HT1080 (cell line): Measurements from ENCODE around the gene LBHD2. TPM values are rescaled to one million over a fixed set of nuclear protein-coding genes. Genes with fewer than 3 reads are reported as not detected.

Experiments
- DNase-seq: peaks from one replicate; pipeline ENCODE4 v3.0.0-alpha.2; 2015; ENCODE audit warnings: low read depth
- total RNA-seq: library from RNA; depleted of rRNA; stranded (reverse); fragments of >200 nt; shearing (Covaris generic); gene quantifications from 2 replicates; pipeline ENCODE4 v1.2.3, GENCODE V29; 2014

The LBHD2 gene
- total RNA-seq, 1 experiment from 2014 or later: not detected

DNA sequence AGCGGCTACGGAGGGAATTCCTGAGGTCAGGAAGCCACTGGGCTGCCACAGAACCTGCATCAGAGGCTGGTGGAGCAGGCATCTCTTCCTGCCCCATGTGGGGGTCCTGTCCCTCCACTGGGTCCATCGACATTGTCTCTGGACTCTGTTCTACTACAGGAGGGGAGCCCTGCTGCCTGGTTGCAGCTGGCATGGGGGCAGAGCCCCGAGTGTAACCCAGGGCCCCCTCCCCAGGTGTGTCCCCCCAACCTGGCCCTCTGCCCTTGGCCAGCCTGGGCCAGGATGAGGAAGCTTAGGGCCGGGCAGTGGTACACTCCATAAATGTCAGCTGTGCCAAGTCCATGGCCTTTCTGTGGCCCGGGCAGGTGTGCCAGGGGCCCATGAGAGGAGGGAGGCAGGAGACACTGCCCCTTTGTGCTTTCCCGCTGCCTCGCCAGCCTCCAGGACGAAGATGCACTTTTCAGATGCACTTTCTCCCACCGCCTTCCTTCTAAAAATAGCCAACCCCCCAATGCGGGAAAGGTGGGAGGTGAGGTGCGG is 6.5 kb downstream of the LBHD2 start:
- no peak for DNase-seq

DNA sequence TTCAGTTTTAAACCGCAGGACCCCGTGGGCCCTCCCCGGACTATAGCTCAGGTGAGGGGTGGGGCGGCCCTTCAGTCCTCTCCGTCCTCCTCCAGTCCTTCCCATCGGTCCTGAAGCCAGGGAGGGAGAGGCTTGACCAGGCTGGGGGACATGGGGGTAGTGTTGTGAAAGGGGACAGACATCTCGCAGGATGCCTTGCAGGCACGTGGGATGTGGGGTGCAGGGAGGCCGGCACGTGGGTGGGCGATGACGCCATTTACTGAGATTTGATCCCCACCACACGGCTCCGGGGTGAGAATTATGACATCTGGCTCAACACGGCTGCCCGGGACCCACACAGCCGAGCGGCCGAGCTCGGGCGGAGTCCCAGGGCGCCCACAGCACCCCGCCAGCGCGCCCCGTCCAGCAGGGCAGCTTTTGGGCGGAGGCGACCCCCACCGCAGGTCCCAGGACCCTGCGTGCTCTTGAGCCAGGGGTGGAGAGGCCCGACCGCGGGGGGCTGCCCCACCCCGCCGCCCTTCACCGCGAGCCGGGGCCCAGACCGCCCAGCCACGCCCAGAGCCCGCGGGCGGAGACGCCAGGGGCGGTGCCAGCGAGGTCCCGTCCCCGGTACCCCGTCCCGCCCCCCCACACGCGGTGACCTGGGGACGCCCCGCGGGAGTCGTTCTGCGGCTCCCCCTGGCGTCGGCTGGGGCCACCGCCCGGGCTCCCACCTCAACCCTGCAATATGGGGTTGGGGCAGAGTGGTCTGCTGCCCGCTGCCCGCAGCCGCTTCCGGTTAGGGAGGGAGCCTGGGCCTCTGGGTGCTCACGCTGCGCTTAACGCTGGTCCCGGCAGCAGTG is 7.3 kb downstream of the LBHD2 start:
- DNase-seq: peak; percentile 24

DNA sequence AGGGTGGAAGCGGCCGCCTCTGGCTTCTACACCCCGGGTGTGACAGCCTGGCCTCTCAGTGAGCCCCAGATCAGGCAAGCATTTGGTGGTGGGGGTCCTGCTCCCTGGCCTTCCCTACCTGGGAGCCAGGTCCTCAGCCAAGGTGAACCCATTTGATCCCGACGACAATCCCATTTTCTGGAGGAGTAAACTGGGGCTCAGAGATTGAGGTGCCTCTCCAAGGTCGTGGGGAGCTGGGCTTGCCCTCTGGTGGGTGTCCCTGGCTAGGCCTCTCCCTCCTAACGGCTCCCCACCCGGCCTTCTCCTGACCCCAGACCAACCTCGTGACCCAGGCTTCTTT is 7.8 kb downstream of the LBHD2 start:
- no peak for DNase-seq

GRCh38 chr14:103093856-103094405 is 9.9 kb downstream of the LBHD2 start:
- DNase-seq: no peak

GRCh38 chr14:103094406-103095209 is 10.6 kb downstream of the LBHD2 start, which contains the start of gene EXOC3L4:
EXOC3L4 (plus strand) TSS chr14:103094725; CDS start chr14:103100220, 5,495 bp downstream.
- DNase-seq: no peak

GRCh38 chr14:103095210-103095778 is 11.3 kb downstream of the LBHD2 start:
- DNase-seq: no peak

DNA sequence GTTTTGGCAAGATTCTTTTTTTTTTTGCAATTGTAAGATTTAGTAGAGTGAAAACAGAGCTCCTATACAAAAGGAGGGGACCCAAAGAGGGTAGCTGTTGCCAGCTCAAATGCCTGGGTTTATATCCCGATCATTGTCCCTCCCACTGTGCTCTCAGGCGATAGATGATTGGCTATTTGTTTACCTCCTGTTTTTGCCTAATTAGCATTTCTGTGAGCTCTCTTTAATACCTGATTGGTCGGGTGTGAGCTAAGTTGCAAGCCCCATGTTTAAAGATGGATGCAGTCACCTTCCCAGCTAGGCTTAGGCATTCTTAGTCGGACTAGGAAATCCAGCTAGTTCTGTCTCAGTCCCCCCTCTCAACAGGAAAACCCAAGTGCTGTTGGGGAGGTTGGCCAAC is 12.4 kb downstream of the LBHD2 start:
- DNase-seq: no peak

GRCh38 chr14:103097244-103097993 is 13.4 kb downstream of the LBHD2 start:
- DNase-seq: no peak

GRCh38 chr14:103097994-103098957 is 14.3 kb downstream of the LBHD2 start:
- no peak for DNase-seq

GRCh38 chr14:103099081-103099732 is 15.2 kb downstream of the LBHD2 start:
- no peak for DNase-seq

DNA sequence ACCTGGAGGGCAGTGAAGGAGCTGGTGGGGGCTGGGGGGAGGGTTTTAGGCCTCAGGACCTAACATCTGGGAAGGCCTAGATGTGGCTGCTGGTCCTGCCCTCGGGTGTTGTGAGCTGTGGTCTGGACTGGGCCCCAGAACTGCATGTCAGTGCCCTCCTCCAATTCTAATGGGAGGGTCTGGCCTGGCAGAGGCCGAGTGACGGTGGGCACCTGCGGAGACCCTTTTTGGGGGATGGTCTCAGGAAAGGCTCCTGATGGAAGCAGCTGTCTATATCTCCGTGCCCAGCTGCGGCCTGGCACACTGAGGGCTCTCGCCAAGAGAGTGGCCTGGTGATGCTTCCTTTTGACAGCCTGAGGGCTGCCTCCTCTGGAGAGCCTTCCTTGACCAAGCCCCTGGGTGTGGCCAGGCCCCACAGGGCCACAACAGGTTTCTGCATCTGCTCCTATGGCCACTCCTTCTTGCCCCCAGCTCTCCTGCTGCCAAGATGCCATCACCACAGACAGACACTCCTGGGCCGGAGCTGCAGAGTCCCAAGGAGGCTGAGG is 15.8 kb downstream of the LBHD2 start:
- DNase-seq: no peak

GRCh38 chr14:103100281-103101121 is 16.5 kb downstream of the LBHD2 start:
- no peak for DNase-seq

- no peak for DNase-seq
These were observed 17.4 kb downstream of the LBHD2 start for GRCh38 chr14:103101257-103101962.

GRCh38 chr14:103101963-103102688 is 18.1 kb downstream of the LBHD2 start:
- DNase-seq: no peak

- no peak for DNase-seq
These were observed 18.8 kb downstream of the LBHD2 start for GRCh38 chr14:103102689-103103260.
